GM21723 (cell line): ENCODE results near the gene BANP.

ENCODE experiments used
- ATAC-seq: cut with Tn5 transposase; IDR thresholded peaks from one replicate; pipeline ENCODE4 v1.9.1; 2021; ENCODE audit warnings: mild to moderate bottlenecking, moderate library complexity; ENCODE audit not compliant: unreplicated experiment

BANP gene

GRCh38 chr16:87948735-87949070 lies 2.5 kb upstream of the BANP start:
- no peak for ATAC-seq

GRCh38 chr16:87949071-87949744 lies 2.0 kb upstream of the BANP start:
- ATAC-seq: no peak

DNA sequence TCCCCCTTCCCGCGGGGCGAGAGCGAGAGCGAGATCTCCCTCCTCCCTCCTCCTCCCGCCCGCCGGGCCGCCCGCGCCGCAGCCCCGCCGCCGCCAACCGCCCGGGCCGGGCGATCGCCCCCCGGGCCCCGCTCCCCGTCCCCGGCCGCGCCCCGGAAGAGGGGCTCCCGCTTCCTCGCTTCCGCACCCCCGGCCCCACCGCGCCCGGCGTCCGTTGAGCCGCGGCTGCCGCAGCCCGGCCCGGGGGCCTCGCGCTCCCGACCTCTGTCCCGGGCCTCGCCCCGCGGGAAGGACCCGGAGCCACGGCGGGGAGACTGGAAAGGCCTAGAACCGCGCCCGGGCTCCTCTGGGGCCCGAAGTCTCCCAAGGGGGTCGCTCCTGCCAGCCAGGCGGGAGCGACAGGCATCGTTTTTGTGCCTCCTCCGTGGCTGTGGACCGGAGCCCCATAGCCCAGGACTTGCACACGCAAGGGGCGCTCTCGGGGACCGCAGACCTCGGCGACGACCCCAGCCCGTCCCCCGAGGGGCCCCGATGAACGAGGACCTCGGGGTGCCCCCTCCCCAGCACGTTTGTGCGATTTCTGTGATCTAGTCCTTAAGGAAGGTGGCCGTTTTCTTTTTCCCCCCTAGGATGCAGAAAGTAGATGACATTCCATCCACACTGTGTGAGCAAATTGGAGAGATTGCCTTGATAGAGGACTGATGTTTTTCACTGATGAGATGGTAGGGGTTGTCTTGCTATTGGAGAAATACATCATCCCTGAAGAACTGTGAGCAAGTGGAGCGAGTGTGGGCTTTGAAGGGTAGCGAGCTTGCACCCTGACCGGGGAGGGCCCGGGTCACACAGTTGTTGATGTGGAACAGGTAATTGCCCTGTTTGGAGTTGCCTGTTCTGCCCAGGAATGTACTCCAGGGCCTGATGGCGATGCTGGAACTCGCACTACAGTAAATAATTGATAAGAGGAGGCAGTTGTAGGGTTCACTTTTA lies 611 bp downstream of the BANP start:
- peak; percentile 7 for ATAC-seq

GRCh38 chr16:87952751-87953150 lies 1.5 kb downstream of the BANP start:
- ATAC-seq: no peak

GRCh38 chr16:87953308-87954215 lies 2.3 kb downstream of the BANP start:
- no peak for ATAC-seq

DNA sequence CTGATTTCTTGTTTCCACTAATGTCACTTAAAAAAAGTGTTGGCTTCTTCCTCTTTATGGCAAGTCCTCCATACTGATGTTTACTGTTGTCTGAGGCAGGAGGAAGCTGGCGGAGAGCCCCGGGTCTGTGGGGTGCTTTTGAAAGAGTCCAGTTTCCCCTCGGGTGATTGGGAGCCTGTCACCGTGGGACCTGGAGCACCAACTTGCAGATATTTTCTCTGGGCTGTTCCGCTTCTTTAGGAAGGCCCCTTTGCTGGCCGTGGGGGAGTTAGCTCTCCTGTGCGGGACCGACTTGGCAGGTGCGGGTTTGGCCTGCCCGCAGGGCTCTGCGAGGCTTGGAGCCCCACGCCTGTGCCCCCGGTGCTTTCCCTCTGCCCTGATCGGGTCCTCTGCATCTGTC lies 3.1 kb downstream of the BANP start:
- no peak for ATAC-seq

DNA sequence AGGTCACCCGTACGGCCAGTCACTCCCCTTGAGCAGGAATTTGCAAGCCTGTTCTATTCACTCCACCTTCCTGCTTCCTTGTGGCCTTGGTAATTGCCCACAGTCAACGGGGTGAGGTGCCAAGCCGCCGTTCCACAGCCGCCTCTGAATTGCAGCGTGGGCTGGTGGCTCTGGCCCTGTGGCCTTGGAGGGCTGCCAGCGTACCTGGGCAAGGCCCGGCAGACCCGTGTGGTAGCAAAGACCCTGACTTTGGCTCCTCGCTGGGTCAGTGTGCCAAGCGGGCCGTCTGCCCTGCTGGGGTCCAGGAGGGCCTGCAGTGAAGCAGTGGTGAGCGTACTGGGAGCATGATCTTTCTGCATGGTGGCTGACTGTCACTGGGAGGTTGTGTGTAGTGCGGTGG lies 3.6 kb downstream of the BANP start:
- no peak for ATAC-seq

- ATAC-seq: no peak
These were observed 4.3 kb downstream of the BANP start for GRCh38 chr16:87955302-87956097.

- no peak for ATAC-seq
These were observed 4.8 kb downstream of the BANP start for GRCh38 chr16:87956098-87956364.

DNA sequence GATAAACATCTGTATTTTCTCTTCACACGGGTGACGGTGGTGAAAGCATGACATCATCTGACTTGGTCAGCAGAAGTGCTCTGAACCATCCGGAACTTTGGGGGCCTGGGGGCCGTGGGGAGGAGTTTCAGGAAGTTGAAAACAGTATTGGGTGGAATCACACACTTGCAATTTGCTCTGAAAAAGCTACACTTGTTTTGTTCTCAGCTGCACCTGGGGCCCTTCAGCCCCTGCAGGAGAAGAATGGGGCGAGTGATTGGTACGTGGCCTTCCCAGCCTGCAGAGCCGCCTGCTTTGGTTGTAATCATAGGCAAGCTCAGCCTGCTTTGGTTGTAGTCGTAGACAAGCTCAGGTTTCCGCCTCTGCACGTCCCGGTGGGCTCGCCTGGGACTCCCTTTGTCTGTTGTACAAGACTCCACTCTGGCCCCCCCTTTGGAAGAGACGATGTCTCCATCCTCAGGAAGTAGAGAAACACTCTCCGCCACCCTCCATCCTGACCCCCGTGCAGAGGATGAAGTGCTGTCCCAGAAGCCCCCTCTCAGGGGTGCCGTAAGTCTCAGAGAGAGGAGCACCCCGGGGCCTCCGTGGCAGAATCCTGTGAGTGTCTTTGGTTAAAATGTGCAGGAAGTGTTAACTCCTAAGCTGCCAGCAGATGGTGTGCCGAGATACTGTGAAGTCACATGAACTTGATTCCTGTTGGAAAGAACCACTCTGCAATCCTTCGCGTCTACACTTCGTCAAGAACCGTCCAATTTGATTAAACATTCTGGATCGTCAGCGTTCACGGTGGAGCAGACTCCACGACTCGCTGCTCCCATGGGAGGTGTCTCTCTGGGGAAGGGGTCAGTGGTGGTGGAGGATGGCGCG lies 5.4 kb downstream of the BANP start:
- ATAC-seq: peak; percentile 50

- no peak for ATAC-seq
These were observed 6.3 kb downstream of the BANP start for GRCh38 chr16:87957296-87958094.

DNA sequence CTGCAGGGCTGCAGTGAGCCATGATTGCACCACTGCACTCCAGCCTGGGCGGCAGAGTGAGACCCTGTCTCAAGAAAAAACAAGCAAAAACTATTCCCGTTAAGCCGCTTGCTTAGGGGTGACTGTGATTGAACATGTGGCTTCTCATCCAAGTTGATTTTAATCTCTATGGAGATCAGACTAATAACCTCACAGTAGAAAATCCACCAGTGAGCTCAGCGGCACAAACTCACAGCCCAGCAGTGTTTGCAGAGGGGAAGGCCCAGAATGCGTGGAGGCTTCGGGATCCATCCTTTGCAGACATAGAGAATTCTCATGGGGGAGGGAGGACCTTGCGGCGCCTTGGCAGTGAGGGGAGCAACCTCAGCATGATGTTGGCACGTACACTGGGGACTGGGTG lies 7.4 kb downstream of the BANP start:
- no peak for ATAC-seq

DNA sequence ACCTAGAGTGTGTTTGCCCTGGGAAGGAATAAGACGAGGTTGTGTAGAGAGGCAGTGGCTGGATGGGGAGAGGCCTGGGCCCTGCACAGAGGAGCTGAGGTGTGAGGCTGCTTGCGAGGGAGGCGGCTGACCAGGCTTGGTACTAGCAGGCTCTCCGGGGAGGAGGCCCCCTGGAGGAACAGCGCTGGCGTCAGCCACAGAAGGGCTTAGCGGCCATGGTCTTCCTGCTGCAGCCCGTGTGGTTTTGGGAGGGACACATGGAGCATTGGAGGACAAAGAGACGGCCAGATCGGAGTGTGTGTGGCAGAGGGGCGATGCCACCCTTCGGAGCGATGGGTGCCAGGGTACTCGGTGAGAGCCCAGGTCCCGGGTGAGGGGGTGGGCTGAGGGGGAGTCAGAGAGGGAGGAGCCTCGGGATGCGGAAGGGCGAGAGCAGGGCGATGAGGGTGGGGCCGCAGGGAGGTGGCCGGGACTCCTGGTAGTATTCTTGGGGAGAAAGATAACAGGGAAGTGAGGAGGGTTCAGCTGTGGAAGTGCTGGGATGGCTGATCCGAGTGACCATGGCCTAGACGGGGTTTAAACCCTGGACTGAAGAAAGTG lies 8.3 kb downstream of the BANP start:
- no peak for ATAC-seq

DNA sequence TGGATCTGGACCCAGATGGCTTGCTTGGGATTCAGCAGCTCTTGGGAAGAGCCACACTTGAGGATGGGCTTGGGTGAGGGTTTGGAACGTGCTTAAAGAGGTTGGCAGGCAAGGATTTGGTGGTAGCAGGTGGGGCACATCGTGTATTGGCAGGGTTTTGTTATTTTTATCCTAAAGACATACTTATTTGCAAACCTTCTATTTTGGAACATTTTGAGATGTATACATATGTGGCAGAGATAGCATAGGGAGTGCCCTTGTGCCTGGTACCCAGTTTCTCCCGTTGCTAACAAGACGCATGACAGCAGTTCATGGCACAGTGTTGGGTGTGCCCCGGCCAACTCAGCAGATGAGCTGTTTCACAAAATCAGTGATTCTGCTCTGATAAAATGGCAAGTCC lies 9.1 kb downstream of the BANP start:
- ATAC-seq: no peak

- ATAC-seq: no peak
These were observed 9.6 kb downstream of the BANP start for GRCh38 chr16:87960852-87961251.

GRCh38 chr16:87961623-87962022 lies 10.4 kb downstream of the BANP start:
- no peak for ATAC-seq

GRCh38 chr16:87963400-87963799 lies 12.2 kb downstream of the BANP start:
- ATAC-seq: no peak

DNA sequence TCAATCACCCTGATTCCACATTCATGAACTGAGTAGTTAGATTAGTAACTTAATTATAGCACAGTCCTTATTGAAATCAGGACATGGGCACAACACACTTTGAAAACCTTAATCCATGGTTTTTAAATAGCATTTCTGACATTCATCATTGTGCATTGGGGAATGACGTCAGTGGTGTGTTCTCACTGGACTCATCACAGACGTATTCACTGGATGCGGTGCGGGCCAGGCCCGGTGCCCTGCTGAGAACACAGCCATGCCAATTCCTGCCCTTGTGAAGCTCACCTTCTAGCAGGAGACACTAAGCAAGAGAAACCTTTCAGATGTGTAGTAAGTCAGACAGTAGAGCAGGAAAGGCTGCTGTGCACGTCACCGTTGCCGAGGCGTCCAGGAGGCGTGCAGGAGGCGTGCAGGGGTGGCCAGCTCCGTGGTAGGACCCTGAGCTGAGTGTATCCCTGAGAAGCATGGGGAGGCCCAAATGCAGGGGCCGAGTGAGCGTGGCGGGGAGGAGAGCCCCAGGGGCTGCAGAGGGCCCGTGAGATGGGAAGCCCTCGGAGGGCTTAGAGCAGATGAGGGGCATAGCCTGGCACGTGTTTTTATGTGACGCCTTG lies 12.9 kb downstream of the BANP start:
- ATAC-seq: no peak
